GM12878 (cell line): ENCODE results near the gene SHFL. TPM values are rescaled to one million over a fixed set of nuclear protein-coding genes. Genes with fewer than 3 reads are reported as not detected.

ENCODE experiments used
- BHLHE40 ChIP-seq, 2 experiments: fragments of 450-650 bp in 1 of 2; IDR thresholded peaks; 2 replicates each; pipeline ENCODE4 v1.6.1; 2011 to 2017; ENCODE audit warnings: low read depth in 2 of 2, borderline replicate concordance in 1 of 2, improper control_type of control experiment in 1 of 2, low read length in 1 of 2, mild to moderate bottlenecking in 1 of 2
- CHD2 ChIP-seq: IDR thresholded peaks from 2 replicates; pipeline ENCODE4 v1.6.1; 2011; ENCODE audit warnings: low read depth, low read length, improper control_type of control experiment, borderline replicate concordance
- E2F4 ChIP-seq: IDR thresholded peaks from 2 replicates; pipeline ENCODE4 v1.6.1; 2012; ENCODE audit warnings: low read depth, low read length, improper control_type of control experiment
- FOXK2 ChIP-seq: fragments of 450-650 bp; IDR thresholded peaks from 2 replicates; pipeline ENCODE4 v1.6.1; 2017; ENCODE audit warnings: mild to moderate bottlenecking, moderate library complexity
- GATAD2B ChIP-seq: fragments of 450-650 bp; conservative IDR thresholded peaks from 2 replicates; pipeline ENCODE4 v1.6.1; 2017; ENCODE audit warnings: low read depth, mild to moderate bottlenecking, moderate library complexity
- IKZF1 ChIP-seq: fragments of 450-650 bp; conservative IDR thresholded peaks from 2 replicates; pipeline ENCODE4 v1.6.1; 2017; ENCODE audit warnings: antibody characterized with exemption, mild to moderate bottlenecking
- IKZF2 ChIP-seq, 2 experiments: fragments of 450-650 bp; IDR thresholded peaks; 2 replicates each; pipeline ENCODE4 v1.6.1; 2017; ENCODE audit warnings: mild to moderate bottlenecking in 2 of 2, moderate library complexity in 2 of 2
- KAT2A ChIP-seq: conservative IDR thresholded peaks from 2 replicates; pipeline ENCODE4 v1.6.1; 2011; ENCODE audit warnings: low read depth, low read length; ENCODE audit not compliant: control insufficient read depth
- MEF2B ChIP-seq: fragments of 450-650 bp; IDR thresholded peaks from 2 replicates; pipeline ENCODE4 v1.6.1; 2018; ENCODE audit warnings: mild to moderate bottlenecking, moderate library complexity; ENCODE audit not compliant: partially characterized antibody, poor library complexity, severe bottlenecking
- NFXL1 ChIP-seq: fragments of 450-650 bp; IDR thresholded peaks from 2 replicates; pipeline ENCODE4 v1.6.1; 2017; ENCODE audit warnings: antibody characterized with exemption, mild to moderate bottlenecking, borderline replicate concordance
- NFYB ChIP-seq: IDR thresholded peaks from 2 replicates; pipeline ENCODE4 v1.6.1; 2011; ENCODE audit warnings: low read depth, mild to moderate bottlenecking, low read length, improper control_type of control experiment, moderate library complexity; ENCODE audit not compliant: insufficient read depth
- NR2C2 ChIP-seq: IDR thresholded peaks from 2 replicates; pipeline ENCODE4 v1.6.1; 2011; ENCODE audit warnings: borderline replicate concordance, low read depth; ENCODE audit not compliant: control insufficient read depth, insufficient read length
- NR2F1 ChIP-seq: fragments of 450-650 bp; conservative IDR thresholded peaks from 2 replicates; pipeline ENCODE4 v1.6.1; 2017; ENCODE audit warnings: mild to moderate bottlenecking
- POLR2A ChIP-seq: IDR thresholded peaks from 2 replicates; pipeline ENCODE4 v1.6.1; 2011; ENCODE audit warnings: low read depth, mild to moderate bottlenecking, low read length
- POU2F2 ChIP-seq: IDR thresholded peaks from 3 replicates; pipeline ENCODE4 v1.6.1; 2011; ENCODE audit warnings: low read depth, mild to moderate bottlenecking, low read length, borderline replicate concordance
- RAD51 ChIP-seq: fragments of 450-650 bp; IDR thresholded peaks from 2 replicates; pipeline ENCODE4 v1.6.1; 2016; ENCODE audit warnings: moderate library complexity, mild to moderate bottlenecking, inconsistent platforms
- SPI1 ChIP-seq: IDR thresholded peaks from 2 replicates; pipeline ENCODE4 v1.6.1; 2011; ENCODE audit warnings: low read depth, mild to moderate bottlenecking, low read length, moderate library complexity, borderline replicate concordance; ENCODE audit not compliant: insufficient read depth
- TARDBP ChIP-seq: IDR thresholded peaks from 2 replicates; pipeline ENCODE4 v1.6.1; 2016; ENCODE audit warnings: borderline replicate concordance
- YBX1 ChIP-seq: fragments of 450-650 bp; IDR thresholded peaks from 2 replicates; pipeline ENCODE4 v1.6.1; 2016; ENCODE audit warnings: antibody characterized with exemption
- ZNF24 ChIP-seq: fragments of 450-650 bp; IDR thresholded peaks from 2 replicates; pipeline ENCODE4 v1.6.1; 2017; ENCODE audit warnings: antibody characterized with exemption, mild to moderate bottlenecking
- polyA plus RNA-seq, 11 experiments: library from polyadenylated mRNA; depleted of rRNA in 4 of 11; unstranded in 6 of 11; stranded (reverse) in 5 of 11; fragments of >200 nt; fragmentation: Nextera tagmentation in 4 of 11; fragmentation: Illumina TruSeq in 1 of 11; extraction: Ambion mirVana in 4 of 11; extraction: Trizol in 1 of 11; gene quantifications; 1 replicate in 1 of 11; 2 replicates in 10 of 11; pipeline versions ENCODE4 v1.2.1 to v1.2.3, GENCODE V29; 2011 to 2016; ENCODE audit warnings: inconsistent platforms in 2 of 11, missing spikeins in 2 of 11, low read depth in 1 of 11
- total RNA-seq, 4 experiments: library from RNA; depleted of rRNA in 3 of 4; stranded (reverse); fragments of >200 nt in 3 of 4; fragmentation: Illumina TruSeq in 1 of 4; extraction: Trizol in 1 of 4; gene quantifications; 2 replicates each; pipeline versions ENCODE4 v1.2.1 to v1.2.3, GENCODE V29; 2013 to 2021
- TF ChIP-seq, protein P1 (sequence below): fragments of 450-650 bp; IDR thresholded peaks from 2 replicates; pipeline ENCODE4 v1.6.1; 2017; ENCODE audit warnings: mild to moderate bottlenecking, moderate library complexity
- TF ChIP-seq, protein P2 (sequence below): fragments of 450-650 bp; formaldehyde crosslinking; IDR thresholded peaks from 2 replicates; pipeline ENCODE4 v1.4.0; 2022; ENCODE audit warnings: mild to moderate bottlenecking, moderate library complexity

SHFL gene
- total and polyA plus RNA-seq, 10 of the 15 experiments (the other 5 are each of a cell fraction or from before 2014, with no cell fraction given), result 8.0 to 83.8 (median 40.7) TPM

- TF ChIP-seq E2F4 (no peak), ZNF24 (no peak), IKZF2 (IDR thresholded peaks at IDR 0.05) (peak in 1 of 2 experiments; percentile 17; a peak in 2 of 4 replicates), GATAD2B (peak; percentile 47; the same call in 1 of the 2 replicates), NFXL1 (no peak), NR2F1 (peak; percentile 45), NR2C2 (no peak), FOXK2 (no peak), IKZF1 (peak; percentile 43), RAD51 (no peak), POU2F2 (peak; percentile 56; the same call in 1 of the 3 replicates), SPI1 (0 out of 2 replicates have a peak, but pooled peaks have one; percentile 9), POLR2A (peak; percentile 64), NFYB (no peak), YBX1 (no peak), CHD2 (no peak), BHLHE40 (IDR thresholded peaks at IDR 0.05; ENCODE audit: borderline replicate concordance in 1 of 2, low read depth in 2 of 2, low read length in 1 of 2) (peak; percentile 45 to 54; a peak in 2 of 4 replicates), KAT2A (no peak), MEF2B (no peak), TARDBP (no peak)
- TF ChIP-seq, protein P1, sequence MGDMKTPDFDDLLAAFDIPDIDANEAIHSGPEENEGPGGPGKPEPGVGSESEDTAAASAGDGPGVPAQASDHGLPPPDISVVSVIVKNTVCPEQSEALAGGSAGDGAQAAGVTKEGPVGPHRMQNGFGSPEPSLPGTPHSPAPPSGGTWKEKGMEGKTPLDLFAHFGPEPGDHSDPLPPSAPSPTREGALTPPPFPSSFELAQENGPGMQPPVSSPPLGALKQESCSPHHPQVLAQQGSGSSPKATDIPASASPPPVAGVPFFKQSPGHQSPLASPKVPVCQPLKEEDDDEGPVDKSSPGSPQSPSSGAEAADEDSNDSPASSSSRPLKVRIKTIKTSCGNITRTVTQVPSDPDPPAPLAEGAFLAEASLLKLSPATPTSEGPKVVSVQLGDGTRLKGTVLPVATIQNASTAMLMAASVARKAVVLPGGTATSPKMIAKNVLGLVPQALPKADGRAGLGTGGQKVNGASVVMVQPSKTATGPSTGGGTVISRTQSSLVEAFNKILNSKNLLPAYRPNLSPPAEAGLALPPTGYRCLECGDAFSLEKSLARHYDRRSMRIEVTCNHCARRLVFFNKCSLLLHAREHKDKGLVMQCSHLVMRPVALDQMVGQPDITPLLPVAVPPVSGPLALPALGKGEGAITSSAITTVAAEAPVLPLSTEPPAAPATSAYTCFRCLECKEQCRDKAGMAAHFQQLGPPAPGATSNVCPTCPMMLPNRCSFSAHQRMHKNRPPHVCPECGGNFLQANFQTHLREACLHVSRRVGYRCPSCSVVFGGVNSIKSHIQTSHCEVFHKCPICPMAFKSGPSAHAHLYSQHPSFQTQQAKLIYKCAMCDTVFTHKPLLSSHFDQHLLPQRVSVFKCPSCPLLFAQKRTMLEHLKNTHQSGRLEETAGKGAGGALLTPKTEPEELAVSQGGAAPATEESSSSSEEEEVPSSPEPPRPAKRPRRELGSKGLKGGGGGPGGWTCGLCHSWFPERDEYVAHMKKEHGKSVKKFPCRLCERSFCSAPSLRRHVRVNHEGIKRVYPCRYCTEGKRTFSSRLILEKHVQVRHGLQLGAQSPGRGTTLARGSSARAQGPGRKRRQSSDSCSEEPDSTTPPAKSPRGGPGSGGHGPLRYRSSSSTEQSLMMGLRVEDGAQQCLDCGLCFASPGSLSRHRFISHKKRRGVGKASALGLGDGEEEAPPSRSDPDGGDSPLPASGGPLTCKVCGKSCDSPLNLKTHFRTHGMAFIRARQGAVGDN, result peak; percentile 45; the same call in 1 of the 2 replicates
- TF ChIP-seq, protein P2, sequence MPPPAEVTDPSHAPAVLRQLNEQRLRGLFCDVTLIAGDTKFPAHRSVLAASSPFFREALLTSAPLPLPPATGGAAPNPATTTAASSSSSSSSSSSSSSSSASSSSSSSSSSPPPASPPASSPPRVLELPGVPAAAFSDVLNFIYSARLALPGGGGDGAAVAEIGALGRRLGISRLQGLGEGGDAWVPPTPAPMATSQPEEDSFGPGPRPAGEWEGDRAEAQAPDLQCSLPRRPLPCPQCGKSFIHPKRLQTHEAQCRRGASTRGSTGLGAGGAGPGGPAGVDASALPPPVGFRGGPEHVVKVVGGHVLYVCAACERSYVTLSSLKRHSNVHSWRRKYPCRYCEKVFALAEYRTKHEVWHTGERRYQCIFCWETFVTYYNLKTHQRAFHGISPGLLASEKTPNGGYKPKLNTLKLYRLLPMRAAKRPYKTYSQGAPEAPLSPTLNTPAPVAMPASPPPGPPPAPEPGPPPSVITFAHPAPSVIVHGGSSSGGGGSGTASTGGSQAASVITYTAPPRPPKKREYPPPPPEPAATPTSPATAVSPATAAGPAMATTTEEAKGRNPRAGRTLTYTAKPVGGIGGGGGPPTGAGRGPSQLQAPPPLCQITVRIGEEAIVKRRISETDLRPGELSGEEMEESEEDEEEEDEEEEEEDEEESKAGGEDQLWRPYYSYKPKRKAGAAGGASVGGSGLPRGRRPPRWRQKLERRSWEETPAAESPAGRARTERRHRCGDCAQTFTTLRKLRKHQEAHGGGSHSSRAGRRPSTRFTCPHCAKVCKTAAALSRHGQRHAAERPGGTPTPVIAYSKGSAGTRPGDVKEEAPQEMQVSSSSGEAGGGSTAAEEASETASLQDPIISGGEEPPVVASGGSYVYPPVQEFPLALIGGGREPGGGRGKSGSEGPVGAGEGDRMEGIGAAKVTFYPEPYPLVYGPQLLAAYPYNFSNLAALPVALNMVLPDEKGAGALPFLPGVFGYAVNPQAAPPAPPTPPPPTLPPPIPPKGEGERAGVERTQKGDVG (CRISPR knock-in tag), result no peak
These were observed 26.1 kb downstream of the SHFL start (continued) for GRCh38 chr19:10112037-10112761.
